Activated T-helper 1 cell treated with Interleukin-2 at 50 U/mL for 16 hours (primary cell): ENCODE results near the gene FLT3.
"Not testable (repeated sequence)": the region's sequence is repeated elsewhere in the genome, so short reads cannot be mapped to it uniquely, and the experiment has no call there.

Experiments used
- DNase-seq: peaks from one replicate; pipeline ENCODE4 v3.0.0-alpha.2; 2020; ENCODE audit warnings: low read depth

The FLT3 gene

DNA sequence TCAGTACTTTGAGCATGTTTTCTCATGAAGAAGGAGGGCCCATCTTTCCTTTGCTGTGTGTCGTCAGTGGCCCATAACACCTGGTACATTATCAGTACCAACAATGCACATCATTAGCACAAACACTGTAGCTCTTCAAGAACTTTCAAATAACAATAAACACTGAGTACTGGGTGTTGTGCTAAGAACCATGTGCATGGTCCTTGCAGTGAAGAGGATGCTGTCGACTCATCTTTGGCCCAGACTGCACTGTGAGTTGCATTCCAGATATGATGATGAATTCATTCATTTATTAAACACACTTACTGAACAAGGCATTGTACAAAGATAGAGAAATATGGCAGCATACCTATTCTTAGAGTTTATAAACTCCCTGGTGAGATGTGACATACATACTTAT lies 55.8 kb downstream of the FLT3 start:
- no peak for DNase-seq

DNA sequence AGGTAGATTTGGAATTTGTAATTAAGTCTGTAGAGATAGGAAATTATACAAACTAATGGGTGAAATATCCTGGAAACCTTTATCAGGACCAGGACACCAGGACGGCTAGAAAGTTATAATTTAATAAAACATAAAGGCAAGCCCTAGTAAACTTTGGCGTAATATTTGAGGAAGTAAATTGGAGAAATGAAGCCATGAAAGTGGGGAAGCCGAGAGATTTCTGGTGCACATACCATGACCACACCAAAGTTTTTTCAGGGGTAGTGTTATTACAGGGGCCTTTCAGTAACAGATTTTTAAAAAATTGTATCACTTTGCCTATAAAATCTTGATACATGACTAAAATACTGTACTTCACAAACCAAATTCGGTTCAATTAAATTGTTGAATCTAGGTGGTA lies 57.2 kb downstream of the FLT3 start:
- no peak for DNase-seq

DNA sequence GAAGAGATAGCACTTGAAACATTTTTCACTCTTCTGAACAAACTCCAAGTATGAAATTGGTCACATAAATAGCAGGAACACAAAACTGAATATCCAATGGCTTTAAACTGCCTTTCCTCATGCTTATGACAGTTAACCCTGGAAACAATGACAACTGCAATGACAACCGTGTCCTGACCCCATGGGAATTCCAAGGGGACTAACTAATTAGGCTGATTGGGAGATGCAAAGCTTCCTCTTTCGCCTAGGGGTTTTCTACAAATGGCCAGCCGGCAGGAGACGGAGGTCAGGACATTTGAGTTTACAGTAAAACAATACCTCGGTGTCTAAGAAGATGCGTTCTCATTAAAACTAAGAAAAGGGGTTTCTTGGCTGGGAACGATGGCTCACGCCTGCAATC lies 58.9 kb downstream of the FLT3 start:
- DNase-seq, result no peak

DNA sequence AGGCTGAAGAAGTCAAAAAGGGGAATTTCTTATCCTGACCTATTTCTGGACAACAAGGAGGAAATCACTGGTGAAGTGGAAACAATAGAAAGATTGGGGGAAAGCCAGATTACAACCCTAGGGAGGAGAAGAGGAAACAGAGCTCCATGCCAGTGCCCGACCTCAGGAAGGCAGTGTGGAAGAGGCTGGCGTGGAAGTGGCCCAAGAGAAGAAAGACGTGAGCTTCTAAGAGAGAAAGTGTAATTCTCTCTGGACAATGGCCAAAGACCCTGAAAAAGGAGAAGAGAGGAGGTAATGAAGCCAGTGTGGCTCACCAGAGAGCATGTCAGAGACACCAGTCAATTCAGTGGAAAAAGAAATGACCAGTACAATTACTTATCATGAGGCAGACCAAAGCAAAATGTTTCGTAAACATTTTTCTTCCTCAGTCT lies 59.3 kb downstream of the FLT3 start:
- no peak for DNase-seq

DNA sequence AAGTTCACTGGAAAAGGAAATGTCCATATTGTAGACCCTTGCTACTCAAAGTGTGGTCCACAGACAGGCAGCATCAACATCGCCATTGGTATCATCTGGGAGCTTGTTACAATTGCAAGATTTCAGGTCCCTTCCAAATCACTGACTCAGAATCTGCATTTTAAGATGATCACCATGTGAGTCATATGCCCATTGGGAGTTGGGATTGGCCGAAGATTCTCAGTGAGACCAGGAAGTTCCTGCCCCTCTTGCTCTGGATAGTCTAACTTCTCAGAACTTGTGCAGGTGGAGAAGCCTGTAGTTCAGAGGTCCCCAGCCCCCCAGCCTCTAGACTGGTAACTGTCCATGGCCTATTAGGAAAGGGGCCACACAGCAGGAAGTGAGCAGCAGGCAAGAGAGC lies 63.0 kb downstream of the FLT3 start:
- no peak for DNase-seq

DNA sequence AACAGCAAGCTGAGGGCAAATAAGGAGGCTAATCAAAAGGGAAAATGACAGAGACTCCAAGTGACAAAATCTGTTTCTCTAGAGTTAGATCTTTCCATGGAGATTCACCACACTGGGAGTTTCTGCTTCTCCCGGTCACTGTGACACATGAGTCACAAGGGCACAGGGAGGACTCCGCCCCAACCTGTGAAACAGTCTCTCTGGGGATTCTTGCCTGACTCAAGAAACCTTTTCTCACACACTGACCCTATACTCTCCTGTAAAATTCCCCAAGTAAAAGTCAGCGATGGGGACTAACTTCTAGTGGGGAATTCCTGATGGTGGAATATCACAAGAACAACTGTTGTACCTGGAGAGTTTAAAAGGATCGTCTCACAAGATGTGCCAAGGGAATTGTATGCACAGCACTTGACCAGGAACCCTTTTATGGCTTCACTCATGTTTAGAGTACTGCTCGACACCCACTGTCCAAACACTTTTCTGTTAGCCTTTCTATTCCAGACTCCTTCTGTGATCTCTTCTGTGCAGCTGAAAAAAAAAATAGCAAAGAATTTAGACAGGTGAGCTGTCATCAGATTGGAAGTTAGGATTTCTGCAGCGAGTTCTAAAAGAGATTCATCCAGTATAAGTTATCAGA lies 65.1 kb downstream of the FLT3 start:
- DNase-seq, result no peak

DNA sequence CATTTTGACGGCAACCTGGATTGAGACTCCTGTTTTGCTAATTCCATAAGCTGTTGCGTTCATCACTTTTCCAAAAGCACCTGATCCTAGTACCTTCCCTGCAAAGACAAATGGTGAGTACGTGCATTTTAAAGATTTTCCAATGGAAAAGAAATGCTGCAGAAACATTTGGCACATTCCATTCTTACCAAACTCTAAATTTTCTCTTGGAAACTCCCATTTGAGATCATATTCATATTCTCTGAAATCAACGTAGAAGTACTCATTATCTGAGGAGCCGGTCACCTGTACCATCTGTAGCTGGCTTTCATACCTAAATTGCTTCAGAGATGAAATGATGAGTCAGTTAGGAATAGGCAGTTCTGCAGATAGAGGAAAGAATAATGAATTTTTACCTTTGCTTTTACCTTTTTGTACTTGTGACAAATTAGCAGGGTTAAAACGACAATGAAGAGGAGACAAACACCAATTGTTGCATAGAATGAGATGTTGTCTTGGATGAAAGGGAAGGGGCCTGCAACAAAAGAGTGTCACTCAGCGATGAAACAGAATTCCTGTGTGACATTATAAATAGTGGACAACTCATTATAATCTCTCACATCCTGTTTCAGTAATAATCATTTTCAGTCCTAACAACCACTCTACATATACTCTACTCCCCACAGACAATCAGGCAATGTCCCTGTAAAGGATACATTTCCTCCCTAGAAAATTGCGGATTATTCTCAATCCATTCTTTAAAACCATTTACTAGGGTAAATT lies 66.3 kb downstream of the FLT3 start:
- DNase-seq, result no peak

DNA sequence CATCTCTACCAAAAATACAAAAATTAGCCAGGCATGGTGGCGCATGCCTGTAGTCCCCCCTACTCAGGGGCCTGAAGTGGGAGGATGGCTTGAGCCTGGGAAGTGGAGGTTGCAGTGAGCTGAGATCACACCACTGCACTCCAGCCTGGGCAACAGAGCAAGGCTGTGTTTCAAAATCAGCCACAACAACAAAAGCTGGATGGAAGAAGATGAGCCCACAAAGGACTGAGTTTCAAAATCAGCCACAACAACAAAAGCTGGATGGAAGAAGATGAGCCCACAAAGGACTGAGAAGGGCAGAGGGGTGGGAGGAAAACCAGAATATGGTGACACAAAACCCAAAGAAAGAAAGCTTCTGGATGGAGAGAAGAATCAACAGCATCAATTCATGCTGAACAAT lies 67.9 kb downstream of the FLT3 start:
- not testable (repeated sequence) for DNase-seq

DNA sequence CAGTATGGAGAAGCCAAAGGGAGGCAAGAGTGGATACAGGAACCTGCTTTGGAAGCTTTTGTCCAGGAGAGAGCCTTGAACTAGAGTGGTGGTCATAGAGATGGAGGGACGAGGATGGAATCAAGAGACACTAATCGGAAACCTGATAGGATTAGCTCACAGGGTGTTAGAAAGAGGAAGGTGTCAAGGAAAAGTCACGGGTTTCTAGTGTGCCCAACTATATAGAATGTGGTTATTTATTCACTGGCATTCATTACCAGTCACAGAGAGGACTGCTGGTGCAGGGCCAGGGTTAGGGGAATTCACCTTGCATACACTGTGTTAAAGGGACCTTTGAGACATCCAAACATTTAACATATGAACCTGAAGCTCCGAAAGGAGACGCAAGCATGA lies 68.5 kb downstream of the FLT3 start:
- no peak for DNase-seq

DNA sequence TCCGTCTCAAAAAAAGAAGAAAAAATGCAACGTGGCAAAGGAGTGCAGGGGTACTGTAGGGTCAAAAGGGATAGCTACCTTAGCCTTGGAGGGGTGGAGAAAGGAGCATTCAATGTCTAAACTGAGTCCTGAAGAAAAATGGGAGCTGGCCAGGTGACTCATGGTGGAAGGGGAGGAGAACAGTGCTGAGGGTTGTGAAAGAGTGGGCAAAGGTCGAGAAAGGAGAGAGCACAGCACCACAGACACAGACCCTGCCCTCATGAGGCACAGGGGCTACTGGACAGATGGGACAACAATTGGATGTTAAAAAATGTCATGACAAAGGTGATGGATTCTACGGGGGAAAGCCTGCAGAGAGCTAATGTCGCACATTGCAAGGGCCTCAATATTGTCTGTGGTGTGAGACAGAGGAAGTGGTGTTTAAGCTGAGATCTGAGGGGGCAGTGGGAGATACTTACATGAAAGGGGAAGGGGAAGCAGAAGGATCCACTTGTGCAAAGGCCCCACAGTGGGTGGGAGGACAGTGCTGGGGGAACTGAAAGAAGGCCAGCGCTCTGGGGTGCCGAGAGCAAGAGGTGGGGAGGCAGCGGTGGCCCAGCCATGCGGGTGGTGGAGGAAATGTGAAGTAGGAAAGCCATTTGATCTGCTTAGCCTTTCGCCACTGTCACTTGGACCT lies 69.0 kb downstream of the FLT3 start:
- no peak for DNase-seq

DNA sequence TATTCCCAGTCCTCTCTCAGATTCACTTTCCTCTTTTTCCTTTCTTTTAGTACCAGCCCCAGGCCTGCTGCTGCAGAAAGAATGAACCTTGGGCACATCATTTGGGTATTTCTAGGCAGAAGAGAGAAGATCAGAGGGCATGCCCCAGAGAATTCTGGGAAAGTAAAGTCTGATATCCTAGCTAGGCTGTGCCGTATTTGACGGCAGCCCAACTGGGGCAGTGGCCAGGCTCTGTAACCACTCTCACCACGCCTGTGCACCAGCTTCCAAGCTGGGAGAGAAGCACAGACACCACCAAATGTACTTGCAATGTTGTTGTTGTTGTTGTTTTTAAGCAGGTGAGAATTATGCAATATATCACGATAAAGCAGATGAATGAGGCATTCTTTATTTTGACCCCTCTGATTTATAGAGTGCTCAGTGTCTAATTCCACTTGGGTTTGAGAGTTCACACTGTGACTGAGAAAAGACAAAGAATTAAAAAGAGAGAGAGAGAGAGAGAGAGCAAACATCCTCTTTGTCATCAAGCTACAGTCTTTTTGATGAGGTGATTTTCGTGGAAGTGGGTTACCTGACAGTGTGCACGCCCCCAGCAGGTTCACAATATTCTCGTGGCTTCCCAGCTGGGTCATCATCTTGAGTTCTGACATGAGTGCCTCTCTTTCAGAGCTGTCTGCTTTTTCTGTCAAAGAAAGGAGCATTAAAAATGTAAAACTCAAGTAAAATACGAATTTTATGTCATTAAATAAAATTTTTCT lies 72.6 kb downstream of the FLT3 start:
- DNase-seq, result no peak

DNA sequence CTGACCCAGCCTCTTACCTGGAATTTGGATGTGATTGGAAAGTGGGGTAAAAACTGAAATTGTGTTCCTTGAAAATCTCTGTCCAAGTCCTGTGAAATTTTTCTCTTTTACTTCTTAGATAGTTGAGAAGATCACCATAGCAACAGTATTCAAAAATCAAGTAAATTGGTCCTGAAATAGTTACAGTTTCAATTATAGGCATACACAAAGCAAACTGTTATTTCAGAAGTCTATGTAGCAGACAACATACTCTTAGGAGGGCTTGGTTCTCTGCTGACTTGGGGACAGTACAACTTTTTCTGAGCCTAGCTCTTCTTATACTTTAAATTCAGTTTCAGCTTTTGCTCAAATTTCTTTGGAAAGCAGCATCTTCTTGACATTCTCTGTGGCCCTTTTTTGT lies 73.3 kb downstream of the FLT3 start:
- DNase-seq, result no peak

DNA sequence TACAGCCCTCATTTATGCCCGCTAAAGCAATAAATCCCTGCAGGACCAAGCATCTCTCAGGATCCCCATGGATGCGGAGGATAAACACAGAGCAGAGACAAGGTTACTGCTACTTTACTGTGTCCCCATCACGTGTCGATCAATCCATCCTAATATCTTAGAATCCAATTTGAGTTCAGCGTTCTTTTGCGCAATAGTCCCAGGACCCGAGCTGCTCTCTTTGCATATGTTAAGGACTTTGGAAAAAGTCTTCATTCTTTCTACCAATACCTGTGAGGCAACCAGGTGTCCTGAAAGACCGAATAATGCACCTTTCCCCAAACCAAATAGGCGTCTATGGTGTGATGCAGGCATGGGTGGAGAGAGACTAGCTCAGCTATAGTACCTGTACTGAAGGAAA lies 73.9 kb downstream of the FLT3 start:
- no peak for DNase-seq

DNA sequence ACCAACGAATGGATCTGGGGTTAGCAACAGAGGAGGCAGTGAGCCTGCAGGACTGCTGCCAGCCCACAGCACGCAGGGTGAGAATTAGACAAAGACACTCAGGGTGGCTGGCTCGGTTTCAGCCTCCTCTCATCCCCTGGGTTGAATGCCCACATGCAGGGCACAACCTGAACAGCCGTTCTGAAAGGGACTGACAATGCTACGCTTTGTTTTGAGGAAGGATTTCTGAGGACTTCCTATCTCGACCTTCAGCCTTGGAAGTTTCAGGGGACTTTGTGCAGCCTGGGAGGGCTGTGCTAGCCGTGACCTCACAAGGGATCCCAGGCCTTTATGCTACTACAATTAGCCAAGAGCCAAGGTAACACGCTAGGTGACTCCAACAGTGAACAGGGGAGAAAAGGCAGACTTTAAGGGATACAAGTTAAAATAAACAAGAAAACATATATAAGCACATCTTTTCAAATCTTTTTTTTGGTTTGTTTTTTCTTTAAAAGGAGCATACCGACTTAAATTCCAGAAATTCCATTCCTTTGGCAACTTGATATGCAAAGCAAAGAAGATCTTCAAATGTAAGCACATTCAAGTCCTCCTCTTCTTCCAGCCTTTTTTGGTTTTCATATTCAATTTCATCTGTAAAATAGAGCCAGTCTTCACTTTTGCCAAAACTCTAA lies 77.4 kb downstream of the FLT3 start:
- DNase-seq, result no peak

DNA sequence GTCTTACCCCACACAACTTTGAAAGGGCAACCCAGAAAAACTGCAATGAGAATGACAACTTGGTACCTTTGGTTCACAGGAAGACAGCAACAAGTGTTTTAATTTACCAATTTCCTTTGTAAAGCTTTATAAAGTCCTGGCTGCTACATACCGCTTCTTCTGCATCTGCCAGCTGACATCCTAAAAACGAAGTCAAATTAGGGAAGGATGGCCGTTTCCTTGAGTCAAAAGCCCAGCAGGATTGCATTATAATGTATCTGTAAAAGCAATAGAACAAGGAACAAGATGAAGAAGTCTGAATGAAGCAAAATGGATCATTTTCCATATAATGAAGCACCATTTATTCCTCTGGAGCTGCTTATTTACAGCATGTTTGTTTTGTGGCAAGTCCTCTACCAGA lies 86.1 kb downstream of the FLT3 start:
- no peak for DNase-seq

DNA sequence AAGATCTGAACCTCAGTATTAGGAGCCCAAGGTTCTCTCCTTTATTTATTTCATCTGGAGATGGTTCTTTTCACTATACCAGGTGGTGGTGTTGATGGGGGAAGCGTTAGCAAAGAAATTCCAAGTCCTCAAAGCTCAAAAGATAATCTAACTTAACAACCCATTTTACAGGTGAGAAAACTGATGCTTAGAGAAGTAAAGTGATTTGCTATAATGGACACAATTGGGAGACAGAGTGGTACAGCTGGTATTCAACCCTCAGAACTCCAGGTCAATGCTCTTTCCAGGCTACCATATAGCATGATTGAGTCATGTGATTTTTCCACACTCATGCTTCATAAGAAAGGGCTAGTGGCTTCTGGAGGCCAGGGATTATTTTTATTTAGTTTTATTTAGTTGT lies 86.9 kb downstream of the FLT3 start:
- no peak for DNase-seq

DNA sequence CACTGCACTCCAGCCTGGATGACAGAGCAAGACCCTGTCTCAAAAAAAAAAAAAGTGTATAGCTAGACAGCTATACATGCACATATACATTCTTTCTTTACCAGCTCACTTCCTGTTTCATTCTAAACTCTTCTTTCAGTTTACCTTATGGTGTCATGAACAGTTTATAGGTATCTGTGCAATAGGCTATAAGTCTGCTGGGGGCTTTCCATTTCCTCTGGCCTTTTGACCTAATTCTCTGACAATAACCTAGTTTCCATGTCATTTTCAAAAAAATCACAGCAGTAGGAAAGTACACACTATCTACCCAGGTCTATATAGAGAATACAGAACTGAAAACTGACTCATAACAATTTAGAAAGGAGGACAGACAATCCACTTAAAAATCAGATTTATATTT lies 87.5 kb downstream of the FLT3 start:
- DNase-seq, result no peak

DNA sequence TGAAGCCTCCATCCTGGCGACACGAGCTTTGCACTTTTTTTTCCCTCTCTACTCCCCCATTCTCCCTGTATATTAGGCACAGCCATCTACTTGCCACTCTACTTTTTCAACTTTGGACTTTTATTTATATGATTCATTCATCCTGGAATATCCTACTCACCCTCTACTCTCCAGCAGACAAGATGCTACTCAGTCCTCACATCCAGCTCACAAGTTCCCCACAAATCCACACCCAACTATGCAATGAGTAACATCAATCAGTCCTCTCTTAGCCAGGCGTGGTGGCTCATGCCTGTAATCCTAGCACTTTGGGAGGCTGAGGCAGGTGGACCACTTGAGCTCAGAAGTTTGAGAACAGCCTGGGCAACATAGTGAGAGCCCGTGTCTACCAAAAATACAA lies 88.0 kb downstream of the FLT3 start:
- DNase-seq, result no peak

DNA sequence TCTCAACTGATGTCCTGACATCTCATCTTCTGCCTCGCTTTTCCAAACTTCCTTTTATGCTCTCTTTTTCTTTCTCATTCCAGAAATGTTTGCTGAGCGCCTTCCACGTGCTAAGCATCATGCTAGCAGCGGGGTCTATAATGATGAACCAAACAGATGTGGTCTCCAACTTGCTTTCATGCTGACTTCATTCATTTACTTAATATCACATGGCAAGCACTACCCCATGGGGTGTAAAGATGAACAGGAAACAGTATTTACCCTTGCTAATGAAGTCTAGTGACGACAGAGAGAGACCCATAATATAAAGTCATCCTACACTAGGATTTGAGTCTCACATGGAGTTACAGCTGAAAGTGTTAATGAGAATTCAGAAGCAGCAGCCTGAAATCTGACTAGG lies 90.3 kb downstream of the FLT3 start:
- no peak for DNase-seq

DNA sequence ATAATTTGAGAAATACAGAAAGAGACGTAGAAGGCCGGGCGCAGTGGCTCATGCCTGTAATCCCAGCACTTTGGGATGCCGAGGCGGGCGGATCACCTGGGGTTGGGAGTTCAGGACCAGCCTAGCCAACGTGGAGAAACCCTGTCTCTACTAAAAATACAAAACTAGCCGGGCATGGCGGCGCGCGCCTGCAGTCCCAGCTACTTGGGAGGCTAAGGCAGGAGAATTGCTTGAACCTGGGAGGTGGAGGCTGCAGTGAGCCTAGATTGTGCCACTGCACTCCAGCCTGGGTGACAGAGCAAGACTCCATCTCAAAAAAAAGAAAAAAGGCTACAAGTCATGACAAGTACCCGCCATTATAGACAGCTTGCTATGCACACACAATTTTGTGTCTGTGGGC lies 95.4 kb downstream of the FLT3 start:
- not testable (repeated sequence) for DNase-seq

DNA sequence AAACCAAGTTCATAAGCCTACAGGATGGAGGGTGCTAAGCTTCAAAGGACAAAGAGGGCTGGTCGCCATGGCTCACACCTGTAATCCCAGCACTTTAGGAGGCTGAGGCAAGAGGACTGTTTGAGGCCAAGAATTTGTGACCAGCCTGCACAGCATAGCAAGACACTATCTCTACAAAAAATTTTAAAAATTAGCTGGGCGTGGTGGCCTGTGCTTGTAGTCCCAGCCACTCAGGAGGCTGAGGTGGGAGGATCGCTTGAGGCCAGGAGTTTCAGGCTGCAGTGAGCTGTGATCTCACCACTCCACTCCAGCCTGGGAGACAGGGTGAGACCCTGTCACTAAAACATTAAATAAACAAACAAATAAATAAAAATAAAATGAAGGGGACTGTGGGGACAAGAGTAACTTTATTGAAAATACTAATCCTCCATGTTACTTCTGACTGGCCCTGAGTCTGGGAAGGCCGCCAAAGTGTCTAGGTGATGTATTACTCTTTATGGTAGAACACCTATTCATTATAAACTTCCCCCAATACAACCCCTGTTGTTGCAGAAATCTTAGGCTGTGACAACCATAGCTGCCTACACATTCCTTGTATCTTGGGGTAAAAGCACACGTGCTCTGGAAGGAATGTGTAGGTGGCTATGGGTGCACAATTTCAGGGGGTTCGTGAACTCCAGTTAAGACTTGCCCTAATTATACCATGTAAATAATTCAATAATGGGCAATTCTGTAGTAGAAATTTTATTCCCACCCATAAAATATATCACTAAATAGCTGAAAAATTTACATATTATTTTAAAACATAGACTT lies 97.3 kb downstream of the FLT3 start:
- no peak for DNase-seq
